Right ventricle myocardium superior (tissue), 1 donor: Measurements from ENCODE around the gene FLCN. TPM values are rescaled to one million over a fixed set of nuclear protein-coding genes. Genes with fewer than 3 reads are reported as not detected.
"Not testable (repeated sequence)": the region's sequence is repeated elsewhere in the genome, so short reads cannot be mapped to it uniquely, and the experiment has no call there.

Source experiments
- ATAC-seq: fragments of 200-7000 bp; cut with Tn5 transposase; one replicate; pipeline ENCODE4 v1.9.1; 2020; ENCODE audit warnings: mild to moderate bottlenecking; ENCODE audit not compliant: poor library complexity
- DNase-seq: peaks from one replicate; pipeline ENCODE4 v3.0.0-alpha.2; 2020
- intact Hi-C: fragments of 100-400 bp; cut with DNase I; formaldehyde crosslinking; loops from one replicate; pipeline ENCODE4 v1.11.2; 2022
- long read RNA-seq: library from polyadenylated mRNA; unstranded; transcript quantifications from one replicate; pipeline ENCODE4 v2.0.0, GENCODE V29; 2021
- total RNA-seq: library from RNA; stranded (reverse); fragmentation: NEBNext Ultra II Directional; extraction: Animal tissue kit (Norgen Biotek cat#: 25700); gene quantifications from one replicate; pipeline ENCODE4 v1.2.1, GENCODE V29; 2021
- donor health status: DM: no; HTN: yes; CAD: no; lungs with severe emphysema.

The FLCN gene, protein sequence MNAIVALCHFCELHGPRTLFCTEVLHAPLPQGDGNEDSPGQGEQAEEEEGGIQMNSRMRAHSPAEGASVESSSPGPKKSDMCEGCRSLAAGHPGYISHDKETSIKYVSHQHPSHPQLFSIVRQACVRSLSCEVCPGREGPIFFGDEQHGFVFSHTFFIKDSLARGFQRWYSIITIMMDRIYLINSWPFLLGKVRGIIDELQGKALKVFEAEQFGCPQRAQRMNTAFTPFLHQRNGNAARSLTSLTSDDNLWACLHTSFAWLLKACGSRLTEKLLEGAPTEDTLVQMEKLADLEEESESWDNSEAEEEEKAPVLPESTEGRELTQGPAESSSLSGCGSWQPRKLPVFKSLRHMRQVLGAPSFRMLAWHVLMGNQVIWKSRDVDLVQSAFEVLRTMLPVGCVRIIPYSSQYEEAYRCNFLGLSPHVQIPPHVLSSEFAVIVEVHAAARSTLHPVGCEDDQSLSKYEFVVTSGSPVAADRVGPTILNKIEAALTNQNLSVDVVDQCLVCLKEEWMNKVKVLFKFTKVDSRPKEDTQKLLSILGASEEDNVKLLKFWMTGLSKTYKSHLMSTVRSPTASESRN
- total RNA-seq: 52.3 TPM
- long read RNA-seq, transcript FLCN-201 (14 exons, 3,638 nt): minor isoform, 14 of 63 reads
- long read RNA-seq, transcript FLCN-203 (8 exons, 1,692 nt): major isoform, 15 of 63 reads
- long read RNA-seq, partial matches to known transcripts: 12 of 63 reads
- long read RNA-seq, other reads (novel, unspliced or antisense): 22 of 63 reads

DNA sequence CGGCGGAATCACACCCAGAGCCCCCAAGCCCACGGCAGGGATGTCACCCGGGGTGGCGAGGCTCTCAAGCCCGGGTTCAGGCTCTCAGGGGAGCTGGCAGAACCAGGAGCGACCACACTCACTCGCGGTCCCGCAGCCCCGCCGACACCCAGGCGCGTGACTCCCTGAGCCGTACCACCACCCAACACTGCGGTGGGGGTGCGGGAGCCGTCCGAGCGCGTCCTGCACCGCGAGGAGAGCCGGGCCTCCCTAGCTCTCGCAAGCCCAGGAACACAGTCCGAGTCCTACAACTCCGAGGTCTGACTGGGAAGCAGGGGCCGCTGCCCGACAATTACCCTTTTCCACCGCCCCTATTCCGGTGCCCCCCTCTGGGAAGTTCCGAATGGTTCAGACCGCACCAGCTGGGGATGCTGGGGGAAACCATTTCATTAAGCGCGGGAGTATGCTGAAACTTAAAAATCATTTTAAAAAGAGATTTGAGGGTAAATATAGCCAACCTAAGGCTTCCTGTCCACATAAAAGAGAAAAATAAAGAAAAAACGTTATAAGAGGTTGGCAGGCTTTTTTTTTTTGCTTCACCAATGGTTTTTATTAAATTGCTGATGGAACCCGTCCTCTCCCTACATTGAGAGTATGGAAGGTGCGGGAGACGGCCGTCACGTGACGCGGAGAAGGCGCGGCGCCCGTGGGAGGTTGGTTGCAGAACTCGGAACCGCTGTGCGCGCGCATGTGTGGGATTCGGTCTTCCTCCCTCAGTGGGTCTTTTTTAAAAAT, at the start of gene FLCN:
Gene FLCN (minus strand): TSS at position 143 of the 774 bp plus-strand sequence. CDS start 9,031 bp downstream, outside the sequence.
- intact Hi-C loops: loop anchor here (2.0 to 10.0 kb wide), 2 partner anchors 44 to 232 kb away; partner anchors contain the start of gene COPS3
- peak; percentile 97 for ATAC-seq
- peak; percentile 98 for DNase-seq

DNA sequence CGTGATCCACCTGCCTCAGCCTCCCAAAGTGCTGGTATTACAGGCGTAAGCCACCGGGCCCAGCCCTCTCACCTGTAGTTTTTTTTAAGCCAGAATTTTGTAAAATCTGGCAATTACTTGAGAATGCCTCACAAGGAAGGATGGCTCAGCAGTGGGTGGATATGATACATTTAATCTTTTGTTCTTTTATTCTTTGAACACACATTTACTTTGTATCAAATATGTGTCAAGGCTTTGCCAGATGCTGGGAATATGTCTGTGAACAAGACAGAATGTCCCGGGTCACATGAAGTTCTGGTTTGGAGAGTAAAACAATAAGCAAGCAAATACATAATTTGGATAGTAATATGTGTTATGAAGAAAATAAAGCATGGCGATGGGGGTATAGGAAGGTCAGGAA, 49.0 kb upstream of the FLCN start:
- DNase-seq (no peak), ATAC-seq (no peak)
- intact Hi-C loops: no loop called here

GRCh38 chr17:17280613-17281549, 43.9 kb upstream of the FLCN start, which contains the start of gene COPS3:
TSS of gene COPS3 (minus strand) at chr17:17281246. CDS start at chr17:17281186, 60 bp downstream.
- DNase-seq (peak; percentile 99), ATAC-seq (peak; percentile 98)
- intact Hi-C loops: loop anchor here (2.0 kb wide), 1 partner anchor 44 kb away; the partner anchor contains the start of gene FLCN

- DNase-seq: no peak
- intact Hi-C loops: no loop called here
- ATAC-seq: no peak
Measured at GRCh38 chr17:17279316-17279715, 42.3 kb upstream of the FLCN start.

- ATAC-seq, intact Hi-C loops, DNase-seq: not testable (repeated sequence)
Measured at GRCh38 chr17:17277431-17277830, 40.5 kb upstream of the FLCN start.

- intact Hi-C loops: no loop called here
- no peak for ATAC-seq
- no peak for DNase-seq
Measured at GRCh38 chr17:17275971-17276370, 39.0 kb upstream of the FLCN start.

DNA sequence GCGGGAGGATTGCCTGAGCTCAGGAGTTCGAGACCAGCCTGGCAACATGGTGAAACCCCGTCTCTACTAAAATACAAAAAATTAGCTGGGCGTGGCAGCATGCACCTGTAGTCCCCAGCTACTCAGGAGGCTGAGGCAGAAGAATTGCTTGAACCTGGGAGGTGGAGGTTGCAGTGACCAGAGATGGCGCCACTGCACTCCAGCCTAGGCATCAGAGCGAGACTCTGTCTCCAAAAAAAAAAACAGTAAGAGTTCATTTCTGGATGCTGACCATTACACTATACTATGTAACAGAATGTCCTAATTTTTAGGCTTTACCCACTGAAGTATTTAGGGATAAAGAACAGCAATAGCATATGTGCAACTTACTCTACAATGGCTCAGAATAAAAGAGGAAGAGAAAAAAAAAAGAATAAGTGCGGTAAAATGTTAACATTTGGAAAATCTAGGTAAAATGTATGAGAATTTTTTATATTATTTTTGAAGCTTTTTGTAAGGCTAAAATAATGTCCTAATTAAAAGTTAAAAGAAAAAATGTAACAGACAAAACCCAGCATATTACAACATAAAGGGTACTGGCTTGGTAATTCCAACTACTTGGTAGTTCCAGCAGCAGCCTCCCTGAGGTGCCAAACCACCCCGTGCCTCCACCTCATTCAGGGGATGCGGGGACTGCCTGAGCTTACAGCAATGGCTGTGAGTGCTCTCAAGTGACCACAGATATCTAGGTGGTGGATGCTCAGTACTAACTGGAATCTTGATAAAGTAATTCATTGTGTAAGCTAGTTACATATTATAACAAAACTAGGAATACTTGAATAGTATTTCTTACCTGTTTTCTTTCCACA, 33.2 kb upstream of the FLCN start:
- intact Hi-C loops: no loop called here
- no peak for ATAC-seq

DNA sequence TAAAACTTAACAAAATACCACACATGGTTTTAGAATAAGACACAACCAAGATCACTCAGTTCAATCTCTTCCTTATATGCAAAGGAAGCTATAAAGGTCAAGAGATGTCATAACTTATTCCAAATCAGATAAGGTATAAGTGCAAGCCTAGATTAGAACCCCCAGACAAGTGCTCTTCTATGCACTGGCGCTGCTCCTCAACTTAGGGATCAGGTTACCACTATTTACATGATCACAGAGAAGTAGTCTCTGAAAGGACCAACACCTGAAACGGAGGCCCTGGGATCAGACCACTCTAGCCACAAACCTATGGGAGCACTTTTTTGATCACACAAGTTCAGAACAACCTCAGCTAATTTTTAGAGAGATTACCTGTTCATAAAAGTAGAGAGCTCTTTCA, 27.5 kb upstream of the FLCN start:
- ATAC-seq (no peak), DNase-seq (no peak)
- intact Hi-C loops: no loop called here

More for the DNA sequence above, 33.2 kb upstream of the FLCN start:
- DNase-seq: no peak

- ATAC-seq (no peak), DNase-seq (no peak)
- intact Hi-C loops: no loop called here
Measured at GRCh38 chr17:17258998-17259397, 22.0 kb upstream of the FLCN start.

DNA sequence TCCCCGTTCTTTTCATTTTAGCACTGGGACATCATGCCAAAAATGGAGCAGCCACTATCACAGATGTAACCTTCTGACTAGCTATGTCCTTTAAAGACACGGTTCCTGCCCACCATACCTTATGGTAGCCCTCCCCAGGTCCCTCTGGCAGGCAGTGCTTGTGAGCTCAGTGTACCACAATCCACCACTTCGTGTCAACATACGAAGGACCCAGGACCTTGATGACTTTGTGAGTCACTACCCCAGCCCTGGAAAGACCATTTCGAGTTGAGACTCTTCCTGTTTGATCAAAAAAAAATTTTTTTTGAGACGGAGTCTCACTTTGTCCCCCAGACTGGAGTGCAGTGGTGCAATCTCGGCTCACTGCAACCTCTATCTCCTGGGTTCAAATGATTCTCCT, 21.0 kb upstream of the FLCN start:
- intact Hi-C loops: no loop called here
- no peak for ATAC-seq
- DNase-seq: no peak

DNA sequence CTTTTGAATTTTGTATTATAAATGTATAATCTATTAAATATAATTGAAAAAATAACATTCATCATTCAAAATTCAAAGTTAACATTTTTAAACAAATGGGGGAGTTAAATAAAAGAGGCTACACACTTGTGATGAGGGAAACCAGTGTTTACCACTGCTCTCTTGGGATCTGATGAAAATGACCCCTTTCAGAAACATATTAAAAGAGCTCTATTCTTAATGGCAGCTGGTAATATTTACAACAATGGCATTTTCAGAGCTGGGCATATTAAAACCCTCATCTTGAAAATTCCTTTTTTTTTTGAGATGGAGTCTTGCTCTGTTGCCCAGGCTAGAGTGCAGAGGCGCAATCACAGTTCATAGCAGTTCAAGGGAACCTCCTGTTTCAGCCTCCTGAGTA, 19.3 kb upstream of the FLCN start:
- no peak for ATAC-seq
- intact Hi-C loops: no loop called here

DNA sequence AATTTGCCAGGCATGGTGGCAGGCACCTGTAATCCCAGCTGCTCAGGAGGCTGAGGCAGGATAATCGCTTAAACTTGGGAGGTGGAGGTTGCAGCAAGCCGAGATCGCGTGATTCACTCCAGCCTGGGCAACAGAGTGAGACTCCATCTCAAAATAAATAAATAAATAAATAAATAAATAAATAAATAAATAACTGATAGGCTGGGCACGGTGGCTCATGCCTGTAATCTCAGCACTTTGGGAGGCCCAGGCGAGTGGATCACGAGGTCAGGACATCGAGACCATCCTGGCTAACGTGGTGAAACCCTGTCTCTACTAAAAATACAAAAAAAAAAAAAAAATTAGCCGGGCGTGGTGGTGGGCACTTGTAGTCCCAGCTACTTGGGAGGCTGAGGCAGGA, 18.7 kb upstream of the FLCN start:
- intact Hi-C loops, DNase-seq, ATAC-seq: not testable (repeated sequence)

More for the DNA sequence above, 19.3 kb upstream of the FLCN start:
- no peak for DNase-seq

- DNase-seq (no peak), ATAC-seq (no peak)
- intact Hi-C loops: no loop called here
Measured at GRCh38 chr17:17254036-17254435, 17.1 kb upstream of the FLCN start.

DNA sequence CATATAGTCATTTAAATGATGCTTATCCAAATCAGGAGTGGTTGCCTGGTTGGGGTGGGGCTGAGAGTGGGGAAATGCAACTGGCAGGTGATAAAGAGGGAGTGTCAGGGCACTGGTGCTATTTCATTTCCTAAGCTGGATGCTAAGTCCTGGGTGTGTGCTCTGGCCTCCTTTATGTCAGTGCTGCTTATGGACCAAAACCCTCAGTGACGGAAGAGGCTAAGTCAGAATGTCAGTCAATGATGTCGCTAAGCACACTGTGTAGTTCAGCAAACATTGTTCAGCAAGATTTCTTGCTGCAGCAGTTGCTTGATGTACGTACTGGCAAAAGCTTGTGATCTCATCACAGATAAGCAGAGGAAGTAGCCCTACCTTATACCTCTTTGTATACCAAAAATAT, 16.4 kb upstream of the FLCN start:
- ATAC-seq (no peak), DNase-seq (no peak)
- intact Hi-C loops: no loop called here

- DNase-seq (no peak), ATAC-seq (no peak)
- intact Hi-C loops: no loop called here
Measured at GRCh38 chr17:17252149-17252661, 15.2 kb upstream of the FLCN start.

GRCh38 chr17:17246879-17247278, 9.9 kb upstream of the FLCN start:
- intact Hi-C loops: no loop called here
- DNase-seq (no peak), ATAC-seq (no peak)

DNA sequence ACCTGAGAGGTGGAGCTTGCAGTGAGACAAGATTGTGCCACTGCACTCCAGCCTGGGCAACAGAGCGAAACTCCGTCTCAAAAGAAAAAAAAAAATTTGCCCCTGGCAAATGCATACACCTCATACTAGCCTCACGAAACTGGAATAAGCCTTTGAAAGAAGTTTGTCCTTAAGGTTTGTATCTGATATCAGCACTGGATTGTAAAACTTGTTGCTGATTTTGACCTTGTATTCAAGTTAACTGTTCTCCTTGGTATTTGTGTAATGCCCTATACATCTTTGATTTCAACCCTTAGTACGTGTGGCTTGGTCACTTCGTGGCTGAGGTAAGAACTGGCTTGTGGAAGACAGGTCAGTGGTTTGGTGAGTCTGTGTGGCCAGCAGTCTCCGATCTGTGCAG, 6.2 kb upstream of the FLCN start:
- DNase-seq (no peak), ATAC-seq (no peak)
- intact Hi-C loops: no loop called here
